ENCODE measurements around the gene SERGEF.

Gene SERGEF

GRCh38 chr11:18054511-18055103, 41.8 kb upstream of the SERGEF start:
- Histone ChIP-seq H3K79me2 (ENCODE audit: control insufficient read depth, low read length) (no peaks in the 10 kb centered on the region), H3K36me3 (ENCODE audit: control insufficient read depth, low read length) (no peaks in the 10 kb centered on the region), H4K20me1 (ENCODE audit: control insufficient read depth, insufficient read depth, low read depth, low read length) (no peaks in the 10 kb centered on the region), H3K9me2 (replicated peaks; ENCODE audit: control insufficient read depth, low read length) (no peaks in the 10 kb centered on the region), H3F3A (ENCODE audit: control insufficient read depth, insufficient read depth) (no peaks in the 10 kb centered on the region), H3K27me3 (ENCODE audit: control insufficient read depth, low read length) (peaks cover 9% of the 10 kb centered on the region; the same call in 1 of the 2 replicates), H3K4me1 (ENCODE audit: control insufficient read depth, low read length) (no peaks in the 10 kb centered on the region), H3K9me3 (ENCODE audit: control insufficient read depth, insufficient read depth, low read length) (no peaks in the 10 kb centered on the region), H3K4me2 (ENCODE audit: low read length) (no peak overlapping the region), H3K4me3 (ENCODE audit: low read length) (no peak overlapping the region), H3K27ac (ENCODE audit: low read depth, low read length) (no peak overlapping the region)
- TF ChIP-seq EZH2phosphoT487 (IDR thresholded peaks at IDR 0.05; ENCODE audit: borderline replicate concordance, low read length): no peak
- TF ChIP-seq, protein P1, sequence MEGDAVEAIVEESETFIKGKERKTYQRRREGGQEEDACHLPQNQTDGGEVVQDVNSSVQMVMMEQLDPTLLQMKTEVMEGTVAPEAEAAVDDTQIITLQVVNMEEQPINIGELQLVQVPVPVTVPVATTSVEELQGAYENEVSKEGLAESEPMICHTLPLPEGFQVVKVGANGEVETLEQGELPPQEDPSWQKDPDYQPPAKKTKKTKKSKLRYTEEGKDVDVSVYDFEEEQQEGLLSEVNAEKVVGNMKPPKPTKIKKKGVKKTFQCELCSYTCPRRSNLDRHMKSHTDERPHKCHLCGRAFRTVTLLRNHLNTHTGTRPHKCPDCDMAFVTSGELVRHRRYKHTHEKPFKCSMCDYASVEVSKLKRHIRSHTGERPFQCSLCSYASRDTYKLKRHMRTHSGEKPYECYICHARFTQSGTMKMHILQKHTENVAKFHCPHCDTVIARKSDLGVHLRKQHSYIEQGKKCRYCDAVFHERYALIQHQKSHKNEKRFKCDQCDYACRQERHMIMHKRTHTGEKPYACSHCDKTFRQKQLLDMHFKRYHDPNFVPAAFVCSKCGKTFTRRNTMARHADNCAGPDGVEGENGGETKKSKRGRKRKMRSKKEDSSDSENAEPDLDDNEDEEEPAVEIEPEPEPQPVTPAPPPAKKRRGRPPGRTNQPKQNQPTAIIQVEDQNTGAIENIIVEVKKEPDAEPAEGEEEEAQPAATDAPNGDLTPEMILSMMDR (IDR thresholded peaks at IDR 0.05; ENCODE audit: low read depth, low read length, poor library complexity, severe bottlenecking): no peak

GRCh38 chr11:18050848-18051247, 38.0 kb upstream of the SERGEF start:
- Histone ChIP-seq H3K36me3 (ENCODE audit: control insufficient read depth, low read length) (no peaks in the 10 kb centered on the region), H3K9me3 (ENCODE audit: control insufficient read depth, insufficient read depth, low read length) (no peaks in the 10 kb centered on the region; the same call in 1 of the 2 replicates)
- TF ChIP-seq, protein P1 (IDR thresholded peaks at IDR 0.05; ENCODE audit: low read depth, low read length, poor library complexity, severe bottlenecking): no peak
- no peak for TF ChIP-seq EZH2phosphoT487 (IDR thresholded peaks at IDR 0.05; ENCODE audit: borderline replicate concordance, low read length)

GRCh38 chr11:18046116-18046777, 33.4 kb upstream of the SERGEF start, which contains the start of gene TPH1:
TSS of gene TPH1 (minus strand) at chr11:18046269. CDS start at chr11:18040762, 5,507 bp downstream.
- Histone ChIP-seq H3K36me3 (ENCODE audit: control insufficient read depth, low read length) (no peaks in the 10 kb centered on the region), H3K4me1 (ENCODE audit: control insufficient read depth, low read length) (no peaks in the 10 kb centered on the region), H3F3A (ENCODE audit: control insufficient read depth, insufficient read depth) (no peaks in the 10 kb centered on the region), H3K79me2 (ENCODE audit: control insufficient read depth, low read length) (no peaks in the 10 kb centered on the region), H3K4me2 (ENCODE audit: low read length) (no peak within 1 kb of the TSS), H4K20me1 (ENCODE audit: control insufficient read depth, insufficient read depth, low read depth, low read length) (no peaks in the 10 kb centered on the region), H3K9me2 (replicated peaks; ENCODE audit: control insufficient read depth, low read length) (no peaks in the 10 kb centered on the region), H3K27ac (ENCODE audit: low read depth, low read length) (no peak within 1 kb of the TSS), H3K27me3 (ENCODE audit: control insufficient read depth, low read length) (peaks cover 11% of the 10 kb centered on the region; the same call in 1 of the 2 replicates), H3K9me3 (ENCODE audit: control insufficient read depth, insufficient read depth, low read length) (no peaks in the 10 kb centered on the region; the same call in 1 of the 2 replicates), H3K4me3 (ENCODE audit: low read length) (no peak within 1 kb of the TSS)
- no peak for TF ChIP-seq EZH2phosphoT487 (IDR thresholded peaks at IDR 0.05; ENCODE audit: borderline replicate concordance, low read length)
- TF ChIP-seq, protein P1 (IDR thresholded peaks at IDR 0.05; ENCODE audit: low read depth, low read length, poor library complexity, severe bottlenecking): no peak

More at GRCh38 chr11:18050848-18051247, 38.0 kb upstream of the SERGEF start:
- H4K20me1 ChIP-seq (ENCODE audit: control insufficient read depth, insufficient read depth, low read depth, low read length): no peaks in the 10 kb centered on the region
- H3K27ac ChIP-seq (ENCODE audit: low read depth, low read length): no peak overlapping the region
- H3K4me1 ChIP-seq (ENCODE audit: control insufficient read depth, low read length): no peaks in the 10 kb centered on the region
- no peak overlapping the region for H3K4me3 ChIP-seq (ENCODE audit: low read length)
- 0 out of 2 replicates have a peak, but pooled peaks cover 6% of the 10 kb centered on the region for H3K27me3 ChIP-seq (ENCODE audit: control insufficient read depth, low read length)
- no peaks in the 10 kb centered on the region for H3K79me2 ChIP-seq (ENCODE audit: control insufficient read depth, low read length)
- H3F3A ChIP-seq (ENCODE audit: control insufficient read depth, insufficient read depth): no peaks in the 10 kb centered on the region
- H3K9me2 ChIP-seq (replicated peaks; ENCODE audit: control insufficient read depth, low read length): no peaks in the 10 kb centered on the region
- no peak overlapping the region for H3K4me2 ChIP-seq (ENCODE audit: low read length)
